ENCODE results near the gene IQSEC1.
"Not testable (repeated sequence)": the region's sequence is repeated elsewhere in the genome, so short reads cannot be mapped to it uniquely, and the experiment has no call there.

The IQSEC1 gene

DNA sequence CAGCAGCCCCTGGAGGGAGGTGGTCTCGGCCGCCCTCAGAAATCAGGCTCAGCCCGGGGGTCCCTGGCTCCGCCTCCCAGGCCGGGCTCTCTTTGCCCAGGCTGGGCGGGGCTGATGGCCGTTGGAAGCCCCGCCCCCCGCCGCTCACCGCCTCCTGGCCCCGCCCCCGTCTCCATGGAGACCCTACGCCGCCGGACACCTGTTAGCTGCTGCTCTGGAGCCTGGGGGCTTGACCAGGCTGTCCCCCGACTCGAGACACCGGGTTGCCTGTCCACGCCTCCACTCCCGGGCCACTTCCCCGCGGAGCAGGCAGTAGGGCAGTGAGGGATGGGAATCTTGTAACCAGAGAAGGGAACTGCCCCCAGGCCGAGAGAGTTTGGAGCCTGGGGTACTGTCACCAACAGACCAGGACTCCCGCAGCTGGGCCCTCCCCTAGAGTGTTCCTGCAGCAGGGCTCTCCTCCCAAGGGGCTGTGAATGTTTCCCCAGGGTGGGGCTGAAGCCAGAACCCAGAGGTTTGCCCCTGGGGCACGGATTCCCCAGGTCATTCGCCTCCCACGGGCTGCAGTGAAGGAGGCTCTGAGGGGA, 204.1 kb downstream of the IQSEC1 start:
- no peak for DNase-seq (ENCODE audit: low read depth)

DNA sequence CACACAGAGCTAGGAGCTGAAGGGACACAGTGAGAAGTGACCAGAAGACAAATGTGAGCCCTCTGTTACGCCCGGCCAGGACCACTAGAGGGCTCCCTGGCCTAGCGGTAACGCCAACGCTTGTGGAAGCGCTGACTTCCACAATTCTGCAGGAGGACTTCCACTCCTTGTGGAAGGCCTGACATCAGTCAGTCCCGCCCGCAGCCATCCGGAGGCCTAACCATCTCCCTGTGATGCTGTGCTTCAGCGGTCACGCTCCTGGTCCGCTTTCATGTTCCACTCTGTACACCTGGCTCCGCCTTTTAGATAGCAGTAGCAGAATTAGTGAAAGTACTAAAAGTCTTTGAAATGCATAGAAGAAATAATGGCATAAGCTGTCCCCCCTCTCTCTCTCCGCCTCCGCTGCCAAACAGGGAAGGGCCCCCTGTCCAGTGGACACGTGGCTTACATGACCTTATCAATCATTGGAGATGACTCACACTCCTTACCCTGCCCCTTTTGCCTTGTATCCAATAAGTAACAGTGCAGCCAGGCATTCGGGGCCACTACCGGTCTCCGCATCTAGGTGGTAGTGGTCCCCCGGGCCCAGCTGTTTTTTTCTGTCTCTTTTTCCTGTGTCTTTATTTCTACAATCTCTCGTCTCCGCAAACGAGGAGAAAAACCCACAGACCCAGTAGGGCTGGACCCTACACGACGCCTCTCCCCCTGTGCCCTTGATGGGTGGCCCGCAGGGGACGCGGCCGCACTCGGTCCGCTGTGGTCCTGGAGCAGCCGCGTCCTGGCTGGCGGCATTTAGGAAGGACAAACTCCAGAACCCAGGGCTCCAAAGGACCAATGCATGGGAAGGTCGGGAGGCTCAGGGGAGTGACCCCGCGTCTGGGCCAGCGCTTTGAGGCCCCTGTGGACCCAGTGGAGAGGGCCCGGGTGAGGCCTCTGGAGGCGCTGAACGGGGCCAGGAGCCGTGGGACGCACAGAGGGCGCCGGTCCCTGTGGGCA, 204.9 kb downstream of the IQSEC1 start:
- peak; percentile 40 for DNase-seq (ENCODE audit: low read depth)

DNA sequence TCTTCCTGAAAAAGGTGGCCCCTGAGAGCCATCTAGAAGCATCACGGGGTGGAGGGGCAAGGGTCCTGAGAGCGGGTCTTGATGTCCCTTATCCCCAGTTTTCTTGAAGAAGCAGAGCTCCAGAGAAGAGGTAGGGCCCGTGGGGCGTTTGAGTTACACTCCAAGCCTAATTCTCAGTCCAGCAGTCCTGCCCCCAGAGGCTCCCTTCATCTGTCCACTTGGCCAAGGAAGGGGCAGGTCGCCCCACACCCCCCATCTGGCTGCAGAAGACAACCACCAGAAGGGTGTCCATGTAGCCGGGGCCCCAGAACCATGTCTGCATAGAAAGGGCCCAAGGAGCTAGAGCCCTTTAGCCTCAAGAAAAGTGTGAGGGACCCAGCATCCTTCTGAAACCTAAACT, 206.4 kb downstream of the IQSEC1 start:
- no peak for DNase-seq (ENCODE audit: low read depth)

DNA sequence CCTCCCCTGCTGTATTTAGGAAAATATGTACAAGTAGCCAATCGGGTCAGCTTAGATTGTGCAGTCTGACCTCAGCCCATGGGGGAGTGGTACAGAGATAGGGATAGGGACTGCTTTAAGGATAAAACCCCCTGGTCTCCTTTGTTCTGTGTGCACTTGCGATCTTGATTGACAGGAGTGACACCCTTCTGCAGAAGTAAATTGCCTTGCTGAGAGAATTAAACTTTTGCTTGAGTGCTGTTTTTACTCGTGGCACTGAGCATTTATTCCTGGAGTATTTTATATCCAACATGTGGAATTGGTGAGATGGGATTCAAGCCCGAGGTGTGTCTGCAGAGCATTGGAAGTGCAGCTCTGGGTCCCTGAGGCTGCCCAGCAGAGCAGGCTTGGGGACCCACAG, 208.0 kb downstream of the IQSEC1 start:
- DNase-seq (ENCODE audit: low read depth): no peak

DNA sequence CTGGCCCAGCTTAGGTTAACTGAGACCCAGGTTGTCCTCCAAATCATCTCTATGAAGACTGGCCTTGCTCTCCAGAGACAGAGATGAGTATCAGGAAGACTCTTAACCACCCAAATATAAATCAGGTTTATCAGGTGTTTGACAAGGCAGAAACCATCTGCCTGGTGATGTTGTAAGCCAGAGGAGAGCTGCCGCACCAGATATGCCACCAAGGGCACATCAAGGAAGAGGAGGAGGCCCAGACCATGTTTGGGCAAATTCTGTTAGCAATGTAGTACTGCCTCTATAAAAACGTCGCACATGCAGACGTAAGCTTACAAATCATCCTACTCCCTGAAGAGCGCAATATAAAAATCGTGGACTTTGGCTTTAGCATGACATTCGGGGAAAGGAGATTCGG, 210.8 kb downstream of the IQSEC1 start:
- no peak for DNase-seq (ENCODE audit: low read depth)

DNA sequence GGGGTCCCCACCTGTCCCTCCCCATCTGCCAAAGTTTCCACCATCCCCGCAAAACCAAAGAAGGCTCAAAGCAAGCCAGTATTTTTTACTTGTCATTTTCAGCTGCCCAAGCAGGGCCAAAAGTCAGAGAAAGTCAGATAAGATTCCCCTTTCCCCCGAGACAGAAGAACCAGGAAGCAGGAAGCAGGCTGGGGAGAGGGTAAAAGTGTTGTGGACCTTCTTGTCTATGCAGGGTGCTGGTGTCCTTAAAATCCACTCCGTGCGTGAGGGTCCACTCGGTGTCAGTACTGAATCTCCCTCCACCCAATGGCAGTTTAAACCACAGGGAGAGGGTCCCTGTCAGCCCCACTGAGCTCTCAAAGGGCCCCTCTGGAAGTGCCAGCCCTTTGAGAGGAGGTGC, 211.6 kb downstream of the IQSEC1 start:
- DNase-seq (ENCODE audit: low read depth): no peak

DNA sequence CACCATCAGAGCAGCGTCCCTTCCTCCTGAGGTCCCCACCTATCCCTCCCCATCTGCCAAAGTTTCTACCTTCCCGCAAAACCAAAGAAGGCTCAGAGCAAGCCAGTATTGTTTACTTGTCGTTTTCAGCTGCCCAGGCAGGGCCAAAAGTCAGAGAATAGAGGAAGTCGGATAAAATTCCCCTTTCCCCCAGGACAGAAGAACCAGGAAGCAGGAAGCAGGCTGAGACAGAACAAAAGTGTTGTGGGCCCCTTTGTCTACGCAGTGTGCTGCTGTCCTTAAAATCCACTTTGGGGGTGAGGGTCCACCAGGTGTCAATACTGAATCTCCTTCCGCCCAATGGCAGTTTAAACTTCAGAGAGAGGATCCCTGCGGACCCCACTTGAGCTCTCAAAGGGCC, 213.4 kb downstream of the IQSEC1 start:
- no peak for DNase-seq (ENCODE audit: low read depth)

DNA sequence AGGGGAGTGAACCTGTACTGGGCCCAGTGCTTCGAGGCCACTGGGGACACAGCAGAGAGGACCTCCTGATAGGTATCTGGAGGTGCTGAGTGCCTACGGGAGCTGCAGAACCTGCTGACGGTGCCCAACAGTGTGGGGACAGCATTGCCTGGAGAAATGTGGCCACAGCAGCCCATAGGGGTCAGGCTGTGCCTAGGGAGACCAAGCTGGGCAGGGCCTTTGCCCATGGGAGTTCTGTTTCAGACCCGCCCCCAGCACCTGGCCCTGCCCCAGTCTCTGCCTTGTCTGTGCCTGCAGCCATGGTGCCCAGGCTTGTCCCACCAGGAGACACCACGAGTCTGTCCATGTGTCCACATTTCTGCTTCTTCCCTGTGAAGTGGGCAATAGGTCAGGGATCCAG, 216.6 kb downstream of the IQSEC1 start:
- no peak for DNase-seq (ENCODE audit: low read depth)

DNA sequence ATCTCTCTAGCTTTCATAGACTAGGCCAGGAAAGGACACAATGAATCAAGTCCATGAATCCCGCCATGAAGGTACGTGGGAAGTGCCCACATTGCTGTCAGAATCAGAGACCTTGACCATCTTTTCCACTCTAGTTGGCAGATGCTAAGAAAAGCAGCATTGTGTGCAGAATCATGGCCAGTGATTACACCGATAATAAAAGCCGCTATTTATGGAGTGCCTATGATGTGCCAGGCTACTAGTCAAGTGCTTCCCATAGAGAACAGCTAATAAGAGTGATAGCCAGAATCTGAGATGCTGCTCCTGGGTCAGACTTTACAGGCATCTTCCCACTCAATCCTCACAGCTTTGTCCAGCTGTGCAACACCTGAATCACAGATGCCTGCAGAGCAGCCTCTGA, 218.7 kb downstream of the IQSEC1 start:
- no peak for DNase-seq (ENCODE audit: low read depth)

DNA sequence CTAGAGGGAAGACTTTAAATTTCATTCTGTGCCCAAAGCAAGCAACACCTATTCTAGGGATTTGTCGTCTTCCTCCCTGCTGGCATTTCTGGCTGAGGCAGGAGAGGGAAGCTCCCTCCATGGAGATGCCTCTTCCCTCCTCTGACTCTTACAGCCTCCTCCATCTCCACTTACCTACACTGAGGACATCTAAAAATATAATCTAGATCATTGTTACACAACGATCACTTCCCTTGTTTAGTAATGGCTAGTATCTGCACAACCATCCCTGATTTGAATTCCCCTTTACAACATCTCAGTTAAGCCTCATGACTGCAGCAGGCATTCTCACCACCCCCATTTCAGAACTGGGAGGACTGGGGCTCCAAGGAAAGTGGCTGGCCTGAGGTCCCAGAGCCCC, 219.4 kb downstream of the IQSEC1 start:
- not testable (repeated sequence) for DNase-seq (ENCODE audit: low read depth)

DNA sequence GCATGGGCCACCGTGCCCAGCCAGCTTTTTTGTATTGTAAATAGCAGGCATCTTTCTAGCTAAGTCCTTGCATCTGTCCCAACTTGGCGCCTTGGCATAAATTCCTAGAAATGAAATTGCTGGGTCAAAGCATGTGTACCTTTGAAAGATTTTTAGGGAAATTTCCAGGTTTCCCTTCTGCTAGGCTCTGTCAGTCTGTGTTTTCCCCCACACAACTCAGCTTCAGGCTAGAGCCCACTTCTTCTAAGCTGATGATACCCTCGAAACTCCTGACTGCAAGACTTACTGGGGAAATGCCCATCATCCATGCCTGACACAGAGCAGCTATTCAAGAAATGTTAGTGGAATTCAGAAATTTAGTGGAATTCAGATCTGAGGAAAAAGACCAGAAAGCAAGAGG, 221.0 kb downstream of the IQSEC1 start:
- no peak for DNase-seq (ENCODE audit: low read depth)
